ENCODE results near the gene ADAMTS6.

- TF ChIP-seq POLR2A (IDR thresholded peaks at IDR 0.05) (no peak), CTCF (IDR thresholded peaks at IDR 0.05) (no peak)
These were observed 377.8 kb downstream of the ADAMTS6 start for GRCh38 chr5:65103756-65104440.

Data from uterus (tissue), 2 donors.